ENCODE results near the gene MOGAT2. TPM values are rescaled to one million over a fixed set of nuclear protein-coding genes. Genes with fewer than 3 reads are reported as not detected.
"Not testable (repeated sequence)": the region's sequence is repeated elsewhere in the genome, so short reads cannot be mapped to it uniquely, and the experiment has no call there.

MOGAT2 gene
- polyA plus RNA-seq (ENCODE audit: insufficient read length in 4 of 4), result 1 to 10 TPM in 3 of 4 donors, under 1 TPM in 1; 0.64 to 1.7 (median 1.6) TPM

- no peak for DNase-seq (ENCODE audit: low read depth in 4 of 4, low spot score in 3 of 4)
Observed at GRCh38 chr11:75717608-75718418, at the start of gene MOGAT2. Gene MOGAT2 (plus strand): TSS chr11:75717838. CDS start chr11:75717889, 51 bp downstream.

GRCh38 chr11:75668451-75669297 lies 49.0 kb upstream of the MOGAT2 start, which contains the start of gene MAP6:
Gene MAP6 (minus strand): TSS chr11:75669038. CDS start chr11:75668369, 669 bp downstream.
- no peak for DNase-seq (ENCODE audit: low read depth in 4 of 4, low spot score in 3 of 4)

- no peak for DNase-seq (ENCODE audit: low read depth in 4 of 4, low spot score in 3 of 4)
Observed at GRCh38 chr11:75673977-75674582, 43.6 kb upstream of the MOGAT2 start.

GRCh38 chr11:75677275-75677674 lies 40.4 kb upstream of the MOGAT2 start:
- DNase-seq (ENCODE audit: low read depth in 4 of 4, low spot score in 3 of 4), result no peak

- DNase-seq (ENCODE audit: low read depth in 4 of 4, low spot score in 3 of 4), result no peak
Observed at GRCh38 chr11:75677909-75678308, 39.7 kb upstream of the MOGAT2 start.

GRCh38 chr11:75678620-75679259 lies 38.9 kb upstream of the MOGAT2 start:
- no peak for DNase-seq (ENCODE audit: low read depth in 4 of 4, low spot score in 3 of 4)

- no peak for DNase-seq (ENCODE audit: low read depth in 4 of 4, low spot score in 3 of 4)
Observed at GRCh38 chr11:75679566-75679965, 38.1 kb upstream of the MOGAT2 start.

- not testable (repeated sequence) for DNase-seq (ENCODE audit: low read depth in 4 of 4, low spot score in 3 of 4)
Observed at GRCh38 chr11:75683856-75684255, 33.8 kb upstream of the MOGAT2 start.

- DNase-seq (ENCODE audit: low read depth in 4 of 4, low spot score in 3 of 4), result no peak
Observed at GRCh38 chr11:75689863-75690609, 27.6 kb upstream of the MOGAT2 start.

- DNase-seq (ENCODE audit: low read depth in 4 of 4, low spot score in 3 of 4), result no peak
Observed at GRCh38 chr11:75691804-75692203, 25.8 kb upstream of the MOGAT2 start.

- DNase-seq (ENCODE audit: low read depth in 4 of 4, low spot score in 3 of 4), result no peak
Observed at GRCh38 chr11:75697906-75698581, 19.6 kb upstream of the MOGAT2 start.

GRCh38 chr11:75700940-75701339 lies 16.7 kb upstream of the MOGAT2 start:
- DNase-seq (ENCODE audit: low read depth in 4 of 4, low spot score in 3 of 4), result no peak

- DNase-seq (ENCODE audit: low read depth in 4 of 4, low spot score in 3 of 4), result no peak
Observed at GRCh38 chr11:75703695-75704237, 13.9 kb upstream of the MOGAT2 start.

GRCh38 chr11:75705541-75705940 lies 12.1 kb upstream of the MOGAT2 start:
- no peak for DNase-seq (ENCODE audit: low read depth in 4 of 4, low spot score in 3 of 4)

- DNase-seq (ENCODE audit: low read depth in 4 of 4, low spot score in 3 of 4), result peak; percentile 31 to 51 (median 44)
Observed at GRCh38 chr11:75706260-75706729, 11.3 kb upstream of the MOGAT2 start.

- DNase-seq (ENCODE audit: low read depth in 4 of 4, low spot score in 3 of 4), result no peak
Observed at GRCh38 chr11:75714211-75714610, 3.4 kb upstream of the MOGAT2 start.

GRCh38 chr11:75715688-75716087 lies 1.9 kb upstream of the MOGAT2 start:
- DNase-seq (ENCODE audit: low read depth in 4 of 4, low spot score in 3 of 4), result no peak

GRCh38 chr11:75716659-75717058 lies 979 bp upstream of the MOGAT2 start:
- DNase-seq (ENCODE audit: low read depth in 4 of 4, low spot score in 3 of 4), result no peak

Data from right renal pelvis (tissue), 4 donors.